HG03060 (cell line): ENCODE measurements around the gene MCM3AP.
A peak's percentile ranks its signal among the peaks of the same experiment; 100 is the strongest.

Experiments
- ATAC-seq: cut with Tn5 transposase; IDR thresholded peaks from one replicate; pipeline ENCODE4 v1.9.1; 2021; ENCODE audit warnings: low read depth, moderate number of reproducible peaks; ENCODE audit not compliant: unreplicated experiment

Gene MCM3AP

GRCh38 chr21:46285206-46285661 is at the start of gene MCM3AP:
Gene MCM3AP (minus strand): TSS chr21:46285611. CDS start chr21:46285286, 325 bp downstream.
- no peak for ATAC-seq

- no peak for ATAC-seq
Measured at GRCh38 chr21:46334351-46335140, 49.1 kb upstream of the MCM3AP start.

- no peak for ATAC-seq
Measured at GRCh38 chr21:46329796-46330195, 44.4 kb upstream of the MCM3AP start.

- ATAC-seq = no peak
Measured at GRCh38 chr21:46328151-46328550, 42.7 kb upstream of the MCM3AP start.

- no peak for ATAC-seq
Measured at GRCh38 chr21:46327711-46328110, 42.3 kb upstream of the MCM3AP start.

- no peak for ATAC-seq
Measured at GRCh38 chr21:46326110-46326703, 40.8 kb upstream of the MCM3AP start.

- ATAC-seq = no peak
Measured at GRCh38 chr21:46325073-46325912, 39.9 kb upstream of the MCM3AP start.

GRCh38 chr21:46324390-46325072 is 39.1 kb upstream of the MCM3AP start:
- ATAC-seq = peak; percentile 27

- ATAC-seq = peak; percentile 64
Measured at GRCh38 chr21:46323710-46324389, 38.4 kb upstream of the MCM3AP start, which contains the start of the genes C21orf58 and PCNT. Gene C21orf58 (minus strand): TSS chr21:46323870. CDS start chr21:46322738, 1,132 bp downstream. Gene PCNT (plus strand): TSS chr21:46324156. CDS start chr21:46324229, 73 bp downstream.

GRCh38 chr21:46323227-46323709 is 37.9 kb upstream of the MCM3AP start:
- ATAC-seq = no peak

- ATAC-seq = no peak
Measured at GRCh38 chr21:46322351-46323226, 37.2 kb upstream of the MCM3AP start.

GRCh38 chr21:46320331-46320801 is 35.0 kb upstream of the MCM3AP start:
- no peak for ATAC-seq

- ATAC-seq = no peak
Measured at GRCh38 chr21:46319186-46319585, 33.8 kb upstream of the MCM3AP start.

- ATAC-seq = no peak
Measured at GRCh38 chr21:46318464-46318845, 33.0 kb upstream of the MCM3AP start.

GRCh38 chr21:46317710-46318463 is 32.5 kb upstream of the MCM3AP start:
- ATAC-seq = no peak

GRCh38 chr21:46316708-46317324 is 31.4 kb upstream of the MCM3AP start:
- no peak for ATAC-seq

- no peak for ATAC-seq
Measured at GRCh38 chr21:46314441-46315020, 29.1 kb upstream of the MCM3AP start.
